ENCODE measurements around the gene CES3.
A peak's percentile ranks its signal among the peaks of the same experiment; 100 is the strongest.

The CES3 gene

GRCh38 chr16:67006930-67007658 lies 46.0 kb downstream of the CES3 start:
- DNase-seq (ENCODE audit: low read depth) = no peak

- no peak for DNase-seq (ENCODE audit: low read depth)
These were observed 48.1 kb downstream of the CES3 start for GRCh38 chr16:67009158-67009557.

- DNase-seq (ENCODE audit: low read depth) = no peak
These were observed 50.2 kb downstream of the CES3 start for GRCh38 chr16:67011274-67011673.

GRCh38 chr16:67013233-67013822 lies 52.3 kb downstream of the CES3 start:
- DNase-seq (ENCODE audit: low read depth) = no peak

- DNase-seq (ENCODE audit: low read depth) = peak; percentile 41
These were observed 53.0 kb downstream of the CES3 start for GRCh38 chr16:67013823-67014633.

- DNase-seq (ENCODE audit: low read depth) = no peak
These were observed 53.7 kb downstream of the CES3 start for GRCh38 chr16:67014634-67015312.

GRCh38 chr16:67015313-67015731 lies 54.3 kb downstream of the CES3 start:
- no peak for DNase-seq (ENCODE audit: low read depth)

GRCh38 chr16:67016143-67016542 lies 55.1 kb downstream of the CES3 start:
- DNase-seq (ENCODE audit: low read depth) = no peak

- no peak for DNase-seq (ENCODE audit: low read depth)
These were observed 55.8 kb downstream of the CES3 start for GRCh38 chr16:67016681-67017420.

- DNase-seq (ENCODE audit: low read depth) = no peak
These were observed 56.3 kb downstream of the CES3 start for GRCh38 chr16:67017421-67017750.

GRCh38 chr16:67017810-67018488 lies 56.9 kb downstream of the CES3 start:
- DNase-seq (ENCODE audit: low read depth) = peak; percentile 59

GRCh38 chr16:67019171-67019570 lies 58.1 kb downstream of the CES3 start:
- DNase-seq (ENCODE audit: low read depth) = no peak

- DNase-seq (ENCODE audit: low read depth) = no peak
These were observed 60.3 kb downstream of the CES3 start for GRCh38 chr16:67021321-67021720.

- no peak for DNase-seq (ENCODE audit: low read depth)
These were observed 61.6 kb downstream of the CES3 start for GRCh38 chr16:67022531-67023214.

GRCh38 chr16:67023689-67024088 lies 62.6 kb downstream of the CES3 start:
- DNase-seq (ENCODE audit: low read depth) = no peak
